CD4-positive, alpha-beta memory T cell (primary cell): ENCODE data around the gene CACNB1. TPM values are rescaled to one million over a fixed set of nuclear protein-coding genes. Genes with fewer than 3 reads are reported as not detected.

Source experiments
- CTCF ChIA-PET: fragments of 350-600 bp; sonication (Branson Sonifier 250); formaldehyde crosslinking; loops from one replicate; lab custom pipeline; 2021; ENCODE audit warnings: inconsistent platforms; ENCODE audit not compliant: partially characterized antibody; lab: Charles Lee
- POLR2A ChIA-PET: fragments of 350-600 bp; sonication (Branson Sonifier 250); formaldehyde crosslinking; loops from one replicate; lab custom pipeline; 2021; ENCODE audit not compliant: partially characterized antibody; lab: Charles Lee
- DNase-seq, 5 donors: peaks; one replicate each; pipeline versions ENCODE4 v3.0.0 to v3.0.0-alpha.2; 2020 to 2022; ENCODE audit warnings: mixed read lengths in 1 of 5
- H3K27ac ChIP-seq: one replicate; pipeline ENCODE4 v1.7.0; 2013; ENCODE audit warnings: low read depth, low read length
- H3K27me3 ChIP-seq: 2 replicates; pipeline ENCODE4 v1.7.0; 2013; ENCODE audit warnings: mild to moderate bottlenecking, low read length, moderate library complexity; ENCODE audit not compliant: insufficient read depth
- H3K36me3 ChIP-seq: 2 replicates; pipeline ENCODE4 v1.7.0; 2013; ENCODE audit warnings: mild to moderate bottlenecking, low read length, moderate library complexity; ENCODE audit not compliant: insufficient read depth
- H3K4me1 ChIP-seq: 2 replicates; pipeline ENCODE4 v1.7.0; 2013; ENCODE audit warnings: mild to moderate bottlenecking, low read length, moderate library complexity; ENCODE audit not compliant: insufficient read depth
- H3K4me3 ChIP-seq, 2 donors: one replicate each; pipeline ENCODE4 v1.7.0; 2013; ENCODE audit warnings: low read length in 2 of 2, mild to moderate bottlenecking in 1 of 2
- H3K9me3 ChIP-seq, 2 donors: one replicate each; pipeline ENCODE4 v1.7.0; 2013; ENCODE audit warnings: low read length in 2 of 2, control low read depth in 1 of 2; ENCODE audit not compliant: control insufficient read depth in 1 of 2
- H3K27ac Mint-ChIP-seq, 7 donors: one replicate each; pipeline ENCODE4 v1.8.0; 2020 to 2021; ENCODE audit warnings: mixed read lengths in 7 of 7, mild to moderate bottlenecking in 6 of 7, inconsistent platforms in 3 of 7, moderate library complexity in 3 of 7
- H3K27me3 Mint-ChIP-seq, 2 donors: one replicate each; pipeline ENCODE4 v1.8.0; 2020 to 2021; ENCODE audit warnings: mixed read lengths in 2 of 2
- H3K36me3 Mint-ChIP-seq, 2 donors: one replicate each; pipeline ENCODE4 v1.8.0; 2020 to 2021; ENCODE audit warnings: mixed read lengths in 2 of 2, inconsistent platforms in 1 of 2, mild to moderate bottlenecking in 1 of 2
- H3K4me1 Mint-ChIP-seq, 4 donors: one replicate each; pipeline ENCODE4 v1.8.0; 2020 to 2021; ENCODE audit warnings: mixed read lengths in 4 of 4, mild to moderate bottlenecking in 1 of 4
- H3K4me3 Mint-ChIP-seq, 8 donors: one replicate each; pipeline ENCODE4 v1.8.0; 2020 to 2021; ENCODE audit warnings: mixed read lengths in 8 of 8, mild to moderate bottlenecking in 7 of 8, moderate library complexity in 6 of 8, inconsistent platforms in 3 of 8
- H3K9me3 Mint-ChIP-seq, 8 donors: one replicate each; pipeline ENCODE4 v1.8.0; 2020 to 2021; ENCODE audit warnings: mixed read lengths in 8 of 8, mild to moderate bottlenecking in 5 of 8, inconsistent platforms in 3 of 8, moderate library complexity in 1 of 8
- intact Hi-C: fragments of 100-400 bp; cut with micrococcal nuclease; formaldehyde crosslinking; loops from one replicate; pipeline ENCODE4 v1.15.1; 2023
- polyA plus RNA-seq, 2 donors: library from polyadenylated mRNA; unstranded; fragments of 300-500 nt; fragmentation: Illumina TruSeq; gene quantifications; one replicate each; pipeline ENCODE4 v1.2.3, GENCODE V29; 2021
- total RNA-seq, 2 experiments: library from RNA; stranded (reverse); gene quantifications; one replicate each; pipeline ENCODE4 v1.2.3, GENCODE V29; 2021

Gene CACNB1
- total and polyA plus RNA-seq, 4 experiments from 2014 or later: 0.20 to 25.7 (median 12.1) TPM

GRCh38 chr17:39239640-39240314 is 42.3 kb upstream of the CACNB1 start:
- peaks cover 2 to 4% of the 10 kb centered on the region in 2 donors for H3K27me3 Mint-ChIP-seq
- peak overlapping the region; percentile 74 to 93 (median 89) for H3K27ac Mint-ChIP-seq
- Histone ChIP-seq H3K27me3 (no peaks in the 10 kb centered on the region), H3K27ac (no peak overlapping the region), H3K9me3 (no peaks in the 10 kb centered on the region), H3K4me3 (no peak overlapping the region), H3K36me3 (no peaks in the 10 kb centered on the region), H3K4me1 (peaks cover 42% of the 10 kb centered on the region)
- H3K4me3 Mint-ChIP-seq: peak overlapping the region in 6 of 8 donors; percentile 20 to 69 (median 48)
- intact Hi-C loops: loop anchor here (1.0 to 5.0 kb wide), 3 partner anchors 32 to 87 kb away; partner anchors contain the start of gene CACNB1
- ChIA-PET CTCF (interaction anchor here (0.6 to 21.0 kb wide), 11 partner anchors 8 to 255 kb away, joined by 3 to 554 read pairs (median 4); partner anchors contain the start of genes ARL5C, RPL19 and STAC2), POLR2A (interaction anchor here (1.4 to 5.4 kb wide), 5 partner anchors 32 to 221 kb away, joined by 4 to 54 read pairs (median 15); partner anchors contain the start of gene RPL19)
- H3K36me3 Mint-ChIP-seq: no peaks in the 10 kb centered on the region
- peaks cover 26 to 43% (median 35%) of the 10 kb centered on the region in 4 donors for H3K4me1 Mint-ChIP-seq
- DNase-seq: peak; percentile 68 to 75 (median 71)
- peaks cover 0 to 1% (median 0%) of the 10 kb centered on the region in 8 donors for H3K9me3 Mint-ChIP-seq

DNA sequence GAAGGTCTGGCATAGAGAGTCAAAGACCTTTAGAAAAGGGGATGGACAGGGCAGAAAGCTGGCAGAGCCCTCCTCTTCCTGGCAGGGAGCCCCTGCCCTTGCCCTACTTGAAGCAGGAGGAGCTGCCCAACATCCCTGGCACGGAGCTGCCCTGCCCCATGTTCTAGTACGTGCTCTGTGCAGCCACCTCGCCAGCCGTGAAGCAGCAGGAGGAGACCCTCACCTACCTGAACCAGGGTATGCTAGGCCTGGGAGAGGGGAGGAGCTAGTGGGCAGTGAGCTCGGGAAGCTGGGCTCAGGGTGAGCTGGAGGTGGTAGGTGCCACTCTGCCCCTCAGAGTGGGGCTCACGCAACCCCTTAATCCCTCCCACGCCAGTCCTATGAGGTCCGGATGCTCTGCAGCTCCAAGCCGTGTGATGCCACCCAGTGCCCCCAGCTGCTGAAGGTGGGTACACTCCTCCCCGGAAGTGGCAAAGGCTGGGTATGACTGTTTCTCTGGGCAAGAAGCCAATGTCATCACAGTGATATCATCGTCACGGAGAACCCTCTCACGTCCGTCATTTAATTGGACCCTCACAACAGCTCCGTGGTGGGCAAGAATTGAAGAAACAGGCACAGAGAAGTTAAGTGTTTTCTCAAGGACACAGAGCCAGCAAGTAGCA is 41.0 kb upstream of the CACNB1 start:
- peak; percentile 83 to 94 (median 87) for DNase-seq
- Mint-ChIP-seq H3K36me3 (no peaks in the 10 kb centered on the region), H3K9me3 (peaks cover 0 to 1% (median 0%) of the 10 kb centered on the region in 8 donors), H3K27me3 (peaks cover 0 to 2% of the 10 kb centered on the region in 2 donors), H3K4me1 (peaks cover 23 to 33% (median 29%) of the 10 kb centered on the region in 4 donors), H3K27ac (peak overlapping the region; percentile 81 to 99 (median 98)), H3K4me3 (peak overlapping the region; percentile 69 to 89 (median 76))
- Histone ChIP-seq H3K36me3 (no peaks in the 10 kb centered on the region), H3K4me1 (peaks cover 33% of the 10 kb centered on the region), H3K27me3 (no peaks in the 10 kb centered on the region), H3K27ac (peak overlapping the region; percentile 69), H3K4me3 (peak overlapping the region in 1 of 2 donors; percentile 38), H3K9me3 (no peaks in the 10 kb centered on the region)
- ChIA-PET POLR2A (interaction anchor here (0.6 to 5.4 kb wide), 16 partner anchors 12 to 385 kb away, joined by 3 to 54 read pairs (median 4); partner anchors contain the start of genes CDK12, FBXO47, LASP1 and RPL19), CTCF (interaction anchor here (0.7 to 21.0 kb wide), 12 partner anchors 7 to 255 kb away, joined by 3 to 554 read pairs (median 7); partner anchors contain the start of genes ARL5C, RPL19 and STAC2)
- intact Hi-C loops: loop anchor here (1.0 to 5.0 kb wide), 3 partner anchors 41 to 255 kb away; partner anchors contain the start of gene CACNB1

- peaks cover 0 to 1% (median 0%) of the 10 kb centered on the region in 8 donors for H3K9me3 Mint-ChIP-seq
- Histone ChIP-seq H3K9me3 (no peaks in the 10 kb centered on the region), H3K27ac (peak overlapping the region; percentile 69), H3K4me1 (peaks cover 33% of the 10 kb centered on the region), H3K27me3 (no peaks in the 10 kb centered on the region), H3K4me3 (no peak overlapping the region), H3K36me3 (no peaks in the 10 kb centered on the region)
- ChIA-PET CTCF (interaction anchor here (1.1 to 21.0 kb wide), 8 partner anchors 9 to 254 kb away, joined by 5 to 554 read pairs (median 15); partner anchors contain the start of genes ARL5C and RPL19), POLR2A (interaction anchor here (0.6 to 5.4 kb wide), 7 partner anchors 11 to 367 kb away, joined by 3 to 54 read pairs (median 10); partner anchors contain the start of genes LASP1, RPL19 and STAC2)
- H3K4me1 Mint-ChIP-seq: peaks cover 23 to 33% (median 29%) of the 10 kb centered on the region in 4 donors
- H3K27me3 Mint-ChIP-seq: peaks cover 0 to 2% of the 10 kb centered on the region in 2 donors
- intact Hi-C loops: loop anchor here (5.0 kb wide), 1 partner anchor 40 kb away; the partner anchor contains the start of gene CACNB1
- H3K4me3 Mint-ChIP-seq: peak overlapping the region in 3 of 8 donors; percentile 80 to 89 (median 82)
- DNase-seq: no peak
- peak overlapping the region; percentile 81 to 99 (median 98) for H3K27ac Mint-ChIP-seq
- no peaks in the 10 kb centered on the region for H3K36me3 Mint-ChIP-seq
These were observed 40.1 kb upstream of the CACNB1 start for GRCh38 chr17:39237586-39237985.

GRCh38 chr17:39236981-39237441 is 39.5 kb upstream of the CACNB1 start:
- Mint-ChIP-seq H3K4me3 (no peak overlapping the region), H3K9me3 (peaks cover 0 to 1% (median 0%) of the 10 kb centered on the region in 8 donors), H3K4me1 (peaks cover 27 to 38% (median 32%) of the 10 kb centered on the region in 4 donors), H3K36me3 (no peaks in the 10 kb centered on the region), H3K27ac (peak overlapping the region in 6 of 7 donors; percentile 19 to 99 (median 76)), H3K27me3 (peaks cover under 1 to 3% of the 10 kb centered on the region in 2 donors)
- intact Hi-C loops: loop anchor here (5.0 kb wide), 1 partner anchor 40 kb away; the partner anchor contains the start of gene CACNB1
- H3K9me3 ChIP-seq: no peaks in the 10 kb centered on the region
- POLR2A ChIA-PET: interaction anchor here (1.4 to 5.4 kb wide), 5 partner anchors 11 to 83 kb away, joined by 4 to 54 read pairs (median 6); partner anchors contain the start of genes RPL19 and STAC2
- CTCF ChIA-PET: interaction anchor here (1.1 to 21.0 kb wide), 7 partner anchors 10 to 254 kb away, joined by 3 to 554 read pairs (median 15); partner anchors contain the start of genes ARL5C and RPL19
- no peak overlapping the region for H3K4me3 ChIP-seq
- no peaks in the 10 kb centered on the region for H3K36me3 ChIP-seq
- no peak overlapping the region for H3K27ac ChIP-seq
- H3K4me1 ChIP-seq: peaks cover 37% of the 10 kb centered on the region
- H3K27me3 ChIP-seq: no peaks in the 10 kb centered on the region
- no peak for DNase-seq

- peaks cover 31 to 43% (median 37%) of the 10 kb centered on the region in 4 donors for H3K4me1 Mint-ChIP-seq
- Histone ChIP-seq H3K4me1 (peaks cover 42% of the 10 kb centered on the region), H3K27ac (no peak overlapping the region), H3K4me3 (no peak overlapping the region), H3K9me3 (no peaks in the 10 kb centered on the region), H3K27me3 (no peaks in the 10 kb centered on the region), H3K36me3 (no peaks in the 10 kb centered on the region)
- intact Hi-C loops: loop anchor here (5.0 kb wide), 1 partner anchor 39 kb away; the partner anchor contains the start of gene CACNB1
- H3K27me3 Mint-ChIP-seq: peaks cover 4 to 8% of the 10 kb centered on the region in 2 donors
- no peak for DNase-seq
- H3K36me3 Mint-ChIP-seq: no peaks in the 10 kb centered on the region
- ChIA-PET CTCF (interaction anchor here (1.0 to 21.0 kb wide), 9 partner anchors 10 to 253 kb away, joined by 3 to 554 read pairs (median 11); partner anchors contain the start of genes ARL5C and RPL19), POLR2A (interaction anchor here (0.8 to 5.4 kb wide), 4 partner anchors 8 to 37 kb away, joined by 3 to 54 read pairs (median 6); partner anchors contain the start of genes RPL19 and STAC2)
- no peak overlapping the region for H3K4me3 Mint-ChIP-seq
- H3K9me3 Mint-ChIP-seq: peaks cover 0 to 1% (median 0%) of the 10 kb centered on the region in 8 donors
- H3K27ac Mint-ChIP-seq: peak overlapping the region; percentile 70 to 99 (median 82)
These were observed 39.0 kb upstream of the CACNB1 start for GRCh38 chr17:39236450-39236927.
